Prostate gland (tissue), 2 donors: ENCODE data around the gene SEC14L2.

Source experiments
- POLR2A ChIP-seq: fragments of 450-650 bp; IDR thresholded peaks from one replicate; pipeline ENCODE4 v1.6.1; 2016; ENCODE audit warnings: antibody characterized with exemption, mild to moderate bottlenecking
- POLR2AphosphoS5 ChIP-seq: sonication (generic); formaldehyde crosslinking; IDR thresholded peaks from one replicate; pipeline ENCODE4 v1.6.1; 2017; ENCODE audit warnings: antibody characterized with exemption
- TF ChIP-seq, protein P1 (sequence below), 4 experiments: fragments of 200-600 bp in 2 of 4; fragments of 450-650 bp in 2 of 4; sonication (generic) in 2 of 4; IDR thresholded peaks; 1 replicate in 3 of 4; 2 replicates in 1 of 4; pipeline ENCODE4 v1.5.1; 2016 to 2019; ENCODE audit warnings: antibody characterized with exemption in 4 of 4, mild to moderate bottlenecking in 2 of 4, moderate library complexity in 2 of 4

DNA sequence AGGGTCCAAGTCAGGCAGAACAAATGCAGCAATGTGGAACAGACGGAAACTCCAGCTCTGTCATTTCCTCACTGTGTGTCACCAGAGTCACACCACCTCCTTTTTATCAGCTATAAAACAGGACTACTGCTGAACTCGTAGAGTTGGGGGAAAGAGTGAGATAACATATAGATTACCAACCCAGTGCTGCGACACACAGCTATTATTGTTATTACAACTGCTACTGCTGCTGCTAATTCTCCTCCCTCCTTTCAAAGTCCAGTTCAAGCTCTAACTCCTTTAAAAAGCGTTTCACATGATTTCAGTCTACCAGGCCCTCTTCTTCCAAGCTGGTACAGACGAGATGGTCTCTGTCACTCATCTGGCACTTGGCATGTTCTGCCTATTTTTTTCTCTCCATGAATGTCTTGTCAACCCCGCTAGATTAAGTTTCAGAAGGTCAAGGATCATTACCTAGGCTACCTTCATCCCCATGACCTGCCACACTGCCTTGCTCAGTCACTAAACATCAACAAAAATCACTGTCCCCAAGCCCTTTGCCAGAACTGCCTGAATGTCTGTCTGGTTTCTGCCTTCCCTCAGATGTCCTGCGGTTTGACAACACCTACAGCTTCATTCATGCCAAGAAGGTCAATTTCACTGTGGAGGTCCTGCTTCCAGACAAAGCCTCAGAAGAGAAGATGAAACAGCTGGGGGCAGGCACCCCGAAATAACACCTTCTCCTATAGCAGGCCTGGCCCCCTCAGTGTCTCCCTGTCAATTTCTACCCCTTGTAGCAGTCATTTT is 25.1 kb downstream of the SEC14L2 start:
- TF ChIP-seq POLR2A (no peak), POLR2AphosphoS5 (no peak)
- TF ChIP-seq, protein P1, sequence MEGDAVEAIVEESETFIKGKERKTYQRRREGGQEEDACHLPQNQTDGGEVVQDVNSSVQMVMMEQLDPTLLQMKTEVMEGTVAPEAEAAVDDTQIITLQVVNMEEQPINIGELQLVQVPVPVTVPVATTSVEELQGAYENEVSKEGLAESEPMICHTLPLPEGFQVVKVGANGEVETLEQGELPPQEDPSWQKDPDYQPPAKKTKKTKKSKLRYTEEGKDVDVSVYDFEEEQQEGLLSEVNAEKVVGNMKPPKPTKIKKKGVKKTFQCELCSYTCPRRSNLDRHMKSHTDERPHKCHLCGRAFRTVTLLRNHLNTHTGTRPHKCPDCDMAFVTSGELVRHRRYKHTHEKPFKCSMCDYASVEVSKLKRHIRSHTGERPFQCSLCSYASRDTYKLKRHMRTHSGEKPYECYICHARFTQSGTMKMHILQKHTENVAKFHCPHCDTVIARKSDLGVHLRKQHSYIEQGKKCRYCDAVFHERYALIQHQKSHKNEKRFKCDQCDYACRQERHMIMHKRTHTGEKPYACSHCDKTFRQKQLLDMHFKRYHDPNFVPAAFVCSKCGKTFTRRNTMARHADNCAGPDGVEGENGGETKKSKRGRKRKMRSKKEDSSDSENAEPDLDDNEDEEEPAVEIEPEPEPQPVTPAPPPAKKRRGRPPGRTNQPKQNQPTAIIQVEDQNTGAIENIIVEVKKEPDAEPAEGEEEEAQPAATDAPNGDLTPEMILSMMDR (IDR thresholded peaks at IDR 0.05) = no peak
